ENCODE results near the gene SAMD3. TPM values are rescaled to one million over a fixed set of nuclear protein-coding genes. Genes with fewer than 3 reads are reported as not detected.
"Not testable (repeated sequence)": the region's sequence is repeated elsewhere in the genome, so short reads cannot be mapped to it uniquely, and the experiment has no call there.

The SAMD3 gene
- polyA plus RNA-seq, 1 of the 3 experiments (the other 2 are of a cell fraction), result 16.0 TPM

- TF ChIP-seq, protein P1, sequence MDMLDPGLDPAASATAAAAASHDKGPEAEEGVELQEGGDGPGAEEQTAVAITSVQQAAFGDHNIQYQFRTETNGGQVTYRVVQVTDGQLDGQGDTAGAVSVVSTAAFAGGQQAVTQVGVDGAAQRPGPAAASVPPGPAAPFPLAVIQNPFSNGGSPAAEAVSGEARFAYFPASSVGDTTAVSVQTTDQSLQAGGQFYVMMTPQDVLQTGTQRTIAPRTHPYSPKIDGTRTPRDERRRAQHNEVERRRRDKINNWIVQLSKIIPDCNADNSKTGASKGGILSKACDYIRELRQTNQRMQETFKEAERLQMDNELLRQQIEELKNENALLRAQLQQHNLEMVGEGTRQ (IDR thresholded peaks at IDR 0.05; ENCODE audit: borderline replicate concordance, low read depth, low read length), result no peak
- TF ChIP-seq NFIC (IDR thresholded peaks at IDR 0.05; ENCODE audit: borderline replicate concordance), result no peak
Measured at GRCh38 chr6:130150906-130151305, 71.8 kb downstream of the SAMD3 start (continued).

DNA sequence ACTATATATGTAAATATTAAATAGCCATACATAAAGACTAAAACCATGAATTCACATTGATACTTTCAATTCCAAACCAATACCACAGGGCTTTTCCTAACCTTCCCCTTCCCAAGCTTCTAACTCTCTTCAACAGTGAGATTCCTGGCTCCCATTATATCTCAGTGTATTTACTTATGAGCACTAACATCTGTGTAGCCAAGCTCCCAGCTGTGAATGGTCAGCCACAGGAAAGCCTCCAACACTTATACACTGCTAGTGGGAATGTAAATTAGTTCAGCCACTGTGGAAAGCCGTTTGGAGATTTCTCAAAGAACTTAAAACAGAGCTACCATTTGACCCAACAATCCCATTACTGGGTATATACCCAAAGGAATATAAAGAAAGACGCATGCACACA lies 73.7 kb downstream of the SAMD3 start:
- H3K27me3 ChIP-seq (ENCODE audit: insufficient read depth); H2AFZ ChIP-seq (ENCODE audit: low read depth); H3K9me3 ChIP-seq; CTCF ChIA-PET; H4K20me1 ChIP-seq (ENCODE audit: insufficient read depth); H3K4me1 ChIP-seq (ENCODE audit: control insufficient read depth in 1 of 2, insufficient read depth in 2 of 2, low read depth in 1 of 2, low read length in 1 of 2); DNase-seq; H3K79me2 ChIP-seq (ENCODE audit: insufficient read depth); POLR2A ChIA-PET; H3K27ac ChIP-seq (ENCODE audit: low read depth in 2 of 2, low read length in 1 of 2); H3F3A ChIP-seq (replicated peaks; ENCODE audit: insufficient read depth); H3K4me2 ChIP-seq; H3K9me2 ChIP-seq; H3K9ac ChIP-seq; H3K4me3 ChIP-seq (ENCODE audit: low read depth in 2 of 2, low read length in 1 of 2): not testable (repeated sequence)
- H3K36me3 ChIP-seq (replicated peaks in 1 of 2; ENCODE audit: control insufficient read depth in 1 of 2, insufficient read depth in 2 of 2, low read length in 1 of 2), result peaks cover 6 to 17% of the 10 kb centered on the region in 2 experiments
- 69% methylated on average over 2 of the region's 2 CpGs for WGBS (ENCODE audit: low lambda C conversion rate)

GRCh38 chr6:130148181-130148580 lies 74.6 kb downstream of the SAMD3 start:
- H3K27me3 ChIP-seq (ENCODE audit: insufficient read depth), result no peaks in the 10 kb centered on the region
- H3K4me1 ChIP-seq (ENCODE audit: control insufficient read depth in 1 of 2, insufficient read depth in 2 of 2, low read depth in 1 of 2, low read length in 1 of 2), result no peaks in the 10 kb centered on the region
- DNase-seq, result no peak
- H3K27ac ChIP-seq (ENCODE audit: low read depth in 2 of 2, low read length in 1 of 2), result no peak overlapping the region
- no peaks in the 10 kb centered on the region for H3K79me2 ChIP-seq (ENCODE audit: insufficient read depth)
- no peak overlapping the region for H3K9ac ChIP-seq
- H3K9me2 ChIP-seq, result no peaks in the 10 kb centered on the region
- peaks cover 10 to 17% of the 10 kb centered on the region in 2 experiments for H3K36me3 ChIP-seq (replicated peaks in 1 of 2; ENCODE audit: control insufficient read depth in 1 of 2, insufficient read depth in 2 of 2, low read length in 1 of 2)
- no peaks in the 10 kb centered on the region for H3F3A ChIP-seq (replicated peaks; ENCODE audit: insufficient read depth)
- ChIA-PET CTCF (no interaction called here), POLR2A (no interaction called here)
- TF ChIP-seq, protein P2, sequence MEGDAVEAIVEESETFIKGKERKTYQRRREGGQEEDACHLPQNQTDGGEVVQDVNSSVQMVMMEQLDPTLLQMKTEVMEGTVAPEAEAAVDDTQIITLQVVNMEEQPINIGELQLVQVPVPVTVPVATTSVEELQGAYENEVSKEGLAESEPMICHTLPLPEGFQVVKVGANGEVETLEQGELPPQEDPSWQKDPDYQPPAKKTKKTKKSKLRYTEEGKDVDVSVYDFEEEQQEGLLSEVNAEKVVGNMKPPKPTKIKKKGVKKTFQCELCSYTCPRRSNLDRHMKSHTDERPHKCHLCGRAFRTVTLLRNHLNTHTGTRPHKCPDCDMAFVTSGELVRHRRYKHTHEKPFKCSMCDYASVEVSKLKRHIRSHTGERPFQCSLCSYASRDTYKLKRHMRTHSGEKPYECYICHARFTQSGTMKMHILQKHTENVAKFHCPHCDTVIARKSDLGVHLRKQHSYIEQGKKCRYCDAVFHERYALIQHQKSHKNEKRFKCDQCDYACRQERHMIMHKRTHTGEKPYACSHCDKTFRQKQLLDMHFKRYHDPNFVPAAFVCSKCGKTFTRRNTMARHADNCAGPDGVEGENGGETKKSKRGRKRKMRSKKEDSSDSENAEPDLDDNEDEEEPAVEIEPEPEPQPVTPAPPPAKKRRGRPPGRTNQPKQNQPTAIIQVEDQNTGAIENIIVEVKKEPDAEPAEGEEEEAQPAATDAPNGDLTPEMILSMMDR (IDR thresholded peaks at IDR 0.05), result peak; percentile 42
- TF ChIP-seq, protein P1 (IDR thresholded peaks at IDR 0.05; ENCODE audit: borderline replicate concordance, low read depth, low read length), result no peak
- no peak overlapping the region for H3K4me2 ChIP-seq
- H4K20me1 ChIP-seq (ENCODE audit: insufficient read depth), result no peaks in the 10 kb centered on the region
- H3K9me3 ChIP-seq, result no peaks in the 10 kb centered on the region
- 77% methylated on average over 7 of the region's 7 CpGs for WGBS (ENCODE audit: low lambda C conversion rate)
- no peak overlapping the region for H3K4me3 ChIP-seq (ENCODE audit: low read depth in 2 of 2, low read length in 1 of 2)
- H2AFZ ChIP-seq (ENCODE audit: low read depth), result no peak overlapping the region

- Histone ChIP-seq H3K27ac (ENCODE audit: low read depth in 2 of 2, low read length in 1 of 2) (no peak overlapping the region), H3K27me3 (ENCODE audit: insufficient read depth) (no peaks in the 10 kb centered on the region), H3K9me3 (no peaks in the 10 kb centered on the region), H3K79me2 (ENCODE audit: insufficient read depth) (no peaks in the 10 kb centered on the region), H4K20me1 (ENCODE audit: insufficient read depth) (no peaks in the 10 kb centered on the region), H3F3A (replicated peaks; ENCODE audit: insufficient read depth) (no peaks in the 10 kb centered on the region), H3K4me3 (ENCODE audit: low read depth in 2 of 2, low read length in 1 of 2) (no peak overlapping the region), H2AFZ (ENCODE audit: low read depth) (no peak overlapping the region), H3K4me1 (ENCODE audit: control insufficient read depth in 1 of 2, insufficient read depth in 2 of 2, low read depth in 1 of 2, low read length in 1 of 2) (no peaks in the 10 kb centered on the region), H3K9ac (no peak overlapping the region), H3K4me2 (no peak overlapping the region), H3K9me2 (no peaks in the 10 kb centered on the region), H3K36me3 (replicated peaks in 1 of 2; ENCODE audit: control insufficient read depth in 1 of 2, insufficient read depth in 2 of 2, low read length in 1 of 2) (peaks cover 10 to 27% of the 10 kb centered on the region in 2 experiments)
- ChIA-PET CTCF (interaction anchor here (1.0 kb wide), 1 partner anchor 126 kb away, joined by 3 read pairs; no protein-coding TSS in a partner anchor), POLR2A (no interaction called here)
- DNase-seq, result no peak
- 74% methylated on average over 3 of the region's 3 CpGs for WGBS (ENCODE audit: low lambda C conversion rate)
- TF ChIP-seq CHD2 (IDR thresholded peaks at IDR 0.05; ENCODE audit: low read length, partially characterized antibody) (no peak), MEF2A (IDR thresholded peaks at IDR 0.05; ENCODE audit: borderline replicate concordance, low read depth) (no peak), NRF1 (IDR thresholded peaks at IDR 0.05; ENCODE audit: low read depth, low read length) (no peak), POLR2AphosphoS5 (IDR thresholded peaks at IDR 0.05; ENCODE audit: low read depth, low read length) (no peak), JUND (IDR thresholded peaks at IDR 0.05) (no peak), MXI1 (IDR thresholded peaks at IDR 0.05; ENCODE audit: low read depth, low read length) (no peak), TAF1 (IDR thresholded peaks at IDR 0.05; ENCODE audit: borderline replicate concordance, low read depth, low read length) (no peak)
- TF ChIP-seq, protein P3, sequence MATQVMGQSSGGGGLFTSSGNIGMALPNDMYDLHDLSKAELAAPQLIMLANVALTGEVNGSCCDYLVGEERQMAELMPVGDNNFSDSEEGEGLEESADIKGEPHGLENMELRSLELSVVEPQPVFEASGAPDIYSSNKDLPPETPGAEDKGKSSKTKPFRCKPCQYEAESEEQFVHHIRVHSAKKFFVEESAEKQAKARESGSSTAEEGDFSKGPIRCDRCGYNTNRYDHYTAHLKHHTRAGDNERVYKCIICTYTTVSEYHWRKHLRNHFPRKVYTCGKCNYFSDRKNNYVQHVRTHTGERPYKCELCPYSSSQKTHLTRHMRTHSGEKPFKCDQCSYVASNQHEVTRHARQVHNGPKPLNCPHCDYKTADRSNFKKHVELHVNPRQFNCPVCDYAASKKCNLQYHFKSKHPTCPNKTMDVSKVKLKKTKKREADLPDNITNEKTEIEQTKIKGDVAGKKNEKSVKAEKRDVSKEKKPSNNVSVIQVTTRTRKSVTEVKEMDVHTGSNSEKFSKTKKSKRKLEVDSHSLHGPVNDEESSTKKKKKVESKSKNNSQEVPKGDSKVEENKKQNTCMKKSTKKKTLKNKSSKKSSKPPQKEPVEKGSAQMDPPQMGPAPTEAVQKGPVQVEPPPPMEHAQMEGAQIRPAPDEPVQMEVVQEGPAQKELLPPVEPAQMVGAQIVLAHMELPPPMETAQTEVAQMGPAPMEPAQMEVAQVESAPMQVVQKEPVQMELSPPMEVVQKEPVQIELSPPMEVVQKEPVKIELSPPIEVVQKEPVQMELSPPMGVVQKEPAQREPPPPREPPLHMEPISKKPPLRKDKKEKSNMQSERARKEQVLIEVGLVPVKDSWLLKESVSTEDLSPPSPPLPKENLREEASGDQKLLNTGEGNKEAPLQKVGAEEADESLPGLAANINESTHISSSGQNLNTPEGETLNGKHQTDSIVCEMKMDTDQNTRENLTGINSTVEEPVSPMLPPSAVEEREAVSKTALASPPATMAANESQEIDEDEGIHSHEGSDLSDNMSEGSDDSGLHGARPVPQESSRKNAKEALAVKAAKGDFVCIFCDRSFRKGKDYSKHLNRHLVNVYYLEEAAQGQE (IDR thresholded peaks at IDR 0.05; ENCODE audit: low read depth, low read length), result no peak
- TF ChIP-seq, protein P1 (IDR thresholded peaks at IDR 0.05; ENCODE audit: borderline replicate concordance, low read depth, low read length), result no peak
Measured at GRCh38 chr6:130147111-130147510, 75.6 kb downstream of the SAMD3 start.
